Globus pallidus (tissue), 1 donor: ENCODE data around the gene PARP15.
"Not testable (repeated sequence)": the region's sequence is repeated elsewhere in the genome, so short reads cannot be mapped to it uniquely, and the experiment has no call there.

Source experiments
- DNase-seq: peaks from one replicate; pipeline ENCODE4 v3.0.0-alpha.2; 2015; ENCODE audit warnings: low spot score

PARP15 gene

DNA sequence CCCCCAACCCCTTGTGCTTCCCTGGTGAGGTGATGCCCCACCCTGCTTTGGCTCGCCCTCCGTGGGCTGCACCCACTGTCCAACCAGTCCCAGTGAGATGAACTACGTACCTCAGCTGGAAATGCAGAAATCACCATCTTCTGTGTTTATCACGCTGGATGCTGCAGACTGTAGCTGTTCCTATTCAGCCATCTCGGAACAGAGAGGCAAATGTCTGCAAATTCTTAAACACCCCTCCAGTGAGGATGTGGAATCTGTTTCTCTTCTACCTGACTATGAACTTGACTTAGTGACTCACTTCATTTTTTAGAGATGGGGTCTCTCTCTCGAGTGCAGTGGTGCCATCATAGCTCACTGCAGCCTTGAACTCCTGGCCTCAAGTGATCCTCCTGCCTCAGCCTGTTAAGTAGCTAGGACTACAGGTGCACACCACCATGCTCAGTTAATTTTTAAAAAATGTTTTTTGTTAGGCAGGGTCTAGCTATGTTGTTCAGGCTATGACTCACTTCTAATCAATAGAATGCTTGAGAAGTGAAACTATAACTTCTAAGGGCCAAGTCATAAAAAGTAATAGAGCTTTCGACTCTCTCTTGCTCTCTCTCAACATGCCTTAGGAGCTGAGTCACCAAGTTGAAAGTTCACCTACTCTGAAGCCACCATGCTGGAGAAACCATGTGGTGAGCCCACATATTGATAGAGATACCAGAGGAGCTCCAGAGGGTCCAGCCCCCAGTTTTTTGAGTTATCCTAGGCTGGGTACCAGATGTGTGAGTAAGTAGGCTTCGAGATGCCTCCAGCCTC lies 91.7 kb downstream of the PARP15 start:
- DNase-seq, result no peak

GRCh38 chr3:122671553-122671952 lies 94.1 kb downstream of the PARP15 start:
- DNase-seq, result no peak

DNA sequence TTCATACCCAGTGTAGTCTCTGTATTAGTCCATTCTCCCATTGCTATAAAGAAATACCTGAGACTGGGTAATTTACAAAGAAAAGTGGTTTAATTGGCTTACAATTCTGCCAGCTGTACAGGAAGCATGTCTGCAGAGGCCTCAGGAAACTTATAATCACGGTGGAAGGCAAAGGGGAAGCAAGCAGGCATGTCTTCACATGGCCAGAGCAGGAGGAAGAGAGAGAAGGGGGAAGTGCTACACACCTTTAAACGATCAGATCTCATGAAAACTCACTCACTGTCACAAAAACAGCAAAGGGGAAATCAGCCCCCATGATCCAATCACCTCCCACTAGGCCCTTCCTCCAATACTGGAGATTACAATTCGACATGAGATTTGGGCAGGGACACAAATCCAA lies 96.9 kb downstream of the PARP15 start:
- no peak for DNase-seq

DNA sequence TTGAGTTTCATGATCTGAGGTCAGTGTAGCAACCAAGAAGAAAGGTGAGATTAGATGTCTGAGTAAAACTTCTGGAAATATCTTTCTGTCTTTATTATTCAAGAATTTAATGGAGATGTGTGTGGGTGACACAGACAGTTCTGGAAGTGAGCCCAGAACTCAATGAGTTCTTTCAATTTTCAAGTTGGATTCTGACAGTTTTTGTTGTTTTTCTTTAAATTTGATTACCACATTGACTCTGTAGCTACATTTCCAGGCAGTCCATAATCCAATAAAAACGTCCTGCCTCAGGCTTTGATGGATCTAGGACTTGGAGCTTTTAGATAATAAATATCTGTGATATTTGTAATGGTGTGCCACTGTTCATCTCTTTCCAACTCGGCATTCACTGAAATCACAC lies 99.3 kb downstream of the PARP15 start:
- DNase-seq, result no peak

DNA sequence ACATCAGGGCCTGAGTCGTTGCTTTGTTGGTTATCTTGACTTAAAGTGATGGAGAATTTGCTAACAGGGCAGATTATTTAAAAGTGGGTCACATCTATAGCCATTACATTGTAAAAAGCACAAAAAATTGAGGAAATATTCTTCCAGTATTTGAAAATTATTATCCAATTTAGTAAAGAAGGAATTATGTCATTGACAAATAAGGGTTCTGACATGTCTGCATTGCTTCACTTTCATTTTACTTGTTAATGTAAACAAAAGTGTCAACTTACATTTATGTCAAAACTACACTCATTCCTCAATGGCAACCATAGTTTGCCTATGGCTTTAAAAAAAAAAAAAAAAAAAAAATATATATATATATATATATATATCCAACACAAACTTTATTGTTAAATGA lies 99.8 kb downstream of the PARP15 start:
- no peak for DNase-seq

- DNase-seq, result peak; percentile 45
Measured at GRCh38 chr3:122678506-122678905, 101.1 kb downstream of the PARP15 start.

- peak; percentile 71 for DNase-seq
Measured at GRCh38 chr3:122679085-122679881, 101.8 kb downstream of the PARP15 start.

- no peak for DNase-seq
Measured at GRCh38 chr3:122679882-122680474, 102.5 kb downstream of the PARP15 start.

- DNase-seq, result peak; percentile 60
Measured at GRCh38 chr3:122680475-122681283, 103.2 kb downstream of the PARP15 start, which contains the start of gene PARP14. PARP14 (plus strand) TSS chr3:122680839; CDS start chr3:122680884, 45 bp downstream.

DNA sequence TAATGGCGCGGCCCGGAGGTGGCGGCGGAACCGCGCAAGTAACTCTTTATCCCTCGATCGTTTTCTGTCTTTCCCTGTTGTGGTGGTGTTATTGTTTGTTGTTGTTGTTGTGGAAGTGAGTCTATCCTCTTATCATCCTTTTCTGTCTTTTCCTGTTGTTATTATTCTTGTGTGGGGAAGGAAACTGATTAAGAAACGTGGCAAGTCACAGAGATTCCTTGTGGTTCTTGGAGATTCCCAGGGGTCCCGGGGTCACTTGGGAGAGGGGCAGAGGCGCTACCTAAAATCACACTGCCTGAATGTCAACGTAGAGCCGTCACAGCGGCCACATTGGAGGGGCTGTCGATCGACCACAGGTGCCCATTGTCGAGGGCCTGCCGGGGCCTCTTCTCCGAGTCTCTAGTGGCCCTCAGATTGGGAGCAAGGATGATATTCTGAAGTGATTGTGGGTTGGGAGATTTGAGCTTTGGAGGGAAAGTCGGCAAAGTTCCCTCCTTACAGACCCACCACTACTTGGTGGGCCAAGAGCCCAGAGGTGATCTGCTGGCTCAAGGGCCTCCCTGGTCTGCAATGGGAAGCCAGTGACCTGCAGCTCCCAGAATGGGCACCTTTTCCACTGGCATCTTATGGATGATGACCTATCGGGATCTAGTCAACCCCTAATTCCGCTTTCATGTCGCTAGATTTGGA lies 104.0 kb downstream of the PARP15 start:
- no peak for DNase-seq

DNA sequence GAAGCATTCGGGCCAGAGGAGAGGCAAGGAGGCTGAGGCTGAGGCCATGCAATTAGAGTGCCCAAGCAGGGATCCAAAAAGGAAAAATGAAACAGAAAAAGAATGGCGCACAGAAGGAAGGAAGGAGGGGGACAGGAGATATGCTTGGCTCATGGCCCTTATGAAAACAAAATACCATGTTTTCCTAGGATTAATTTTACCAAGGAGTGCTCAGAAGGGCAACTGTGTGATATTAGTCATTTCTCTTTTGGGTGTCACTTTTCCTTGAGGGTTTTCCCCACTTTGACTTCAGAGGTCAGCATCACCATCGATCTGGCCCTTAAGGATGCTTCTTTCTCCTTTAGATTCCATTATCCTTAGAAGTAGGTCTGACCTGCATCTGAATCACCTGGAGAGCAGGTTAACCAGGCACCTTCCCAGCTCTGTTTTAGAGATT lies 104.5 kb downstream of the PARP15 start:
- no peak for DNase-seq

GRCh38 chr3:122682778-122683411 lies 105.4 kb downstream of the PARP15 start:
- DNase-seq, result not testable (repeated sequence)

DNA sequence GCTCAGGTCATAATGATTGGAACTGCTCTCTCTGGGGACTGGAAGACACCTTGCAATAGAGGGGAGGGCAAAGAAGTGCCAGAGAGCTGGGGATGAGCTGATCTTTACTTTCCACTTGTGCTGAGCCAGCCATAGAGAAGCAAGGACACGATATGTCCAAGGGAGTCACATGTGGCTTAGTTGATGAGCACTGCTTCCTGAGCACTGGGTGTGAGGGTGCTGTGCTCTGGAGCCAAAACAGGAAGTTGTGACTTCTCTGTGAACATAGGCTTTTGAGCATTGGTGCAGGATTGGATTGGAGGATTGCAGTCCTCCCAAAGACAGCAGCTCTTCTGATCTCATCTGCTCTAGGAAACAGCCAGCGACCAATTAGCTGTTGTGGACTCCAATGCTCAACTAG lies 109.8 kb downstream of the PARP15 start:
- no peak for DNase-seq
